Endothelial cell of umbilical vein (primary cell): ENCODE data around the gene C12orf50. TPM values are rescaled to one million over a fixed set of nuclear protein-coding genes. Genes with fewer than 3 reads are reported as not detected.

Source experiments
- BruUV-seq: library from RNA; stranded (reverse); fragments of 400-500 nt; replicated peaks from 2 replicates; lab custom pipeline; 2021; lab: Mats Ljungman, UMichigan
- CTCF ChIA-PET: fragments of 300-600, 350-600 bp; sonication (Branson Sonifier 250); formaldehyde crosslinking; loops from one replicate; lab custom pipeline; 2021; ENCODE audit warnings: antibody characterized with exemption, inconsistent platforms; lab: Charles Lee
- POLR2A ChIA-PET: fragments of 300-600, 350-600 bp; sonication (Branson Sonifier 250); formaldehyde crosslinking; loops from one replicate; lab custom pipeline; 2021; ENCODE audit warnings: antibody characterized with exemption, inconsistent platforms; lab: Charles Lee
- DNase-seq: peaks from one replicate; pipeline ENCODE4 v3.0.0-alpha.2; 2011; ENCODE audit warnings: low read depth, low spot score
- FAIRE-seq: peaks from 2 replicates; lab custom pipeline; 2011; peaks lifted over from hg19 to GRCh38; lab: Jason Lieb, UNC
- H2AFZ ChIP-seq: 2 replicates; pipeline ENCODE4 v1.6.0; 2012; ENCODE audit warnings: low read depth, low read length, control low read depth, inconsistent platforms
- H3K27ac ChIP-seq: 2 replicates; pipeline ENCODE4 v1.5.1; 2011; ENCODE audit warnings: low read depth, mild to moderate bottlenecking, control low read depth, low read length, moderate library complexity; ENCODE audit not compliant: insufficient read depth
- H3K27me3 ChIP-seq, 2 experiments: 2 replicates each; pipeline versions ENCODE4 v1.6.0 to v1.6.1; 2011; ENCODE audit warnings: low read length in 2 of 2, mixed read lengths in 1 of 2; ENCODE audit not compliant: control insufficient read depth in 2 of 2, insufficient read depth in 2 of 2
- H3K36me3 ChIP-seq, 2 experiments: 2 replicates in 1 of 2; 3 replicates in 1 of 2; pipeline ENCODE4 v1.5.1; 2011; ENCODE audit warnings: low read length in 2 of 2, mild to moderate bottlenecking in 1 of 2, moderate library complexity in 1 of 2; ENCODE audit not compliant: control insufficient read depth in 2 of 2, insufficient read depth in 2 of 2; ENCODE audit errors: extremely low read depth in 1 of 2
- H3K4me1 ChIP-seq: 3 replicates; pipeline ENCODE4 v1.5.1; 2011; ENCODE audit warnings: mild to moderate bottlenecking, low read length; ENCODE audit not compliant: control insufficient read depth, insufficient read depth; ENCODE audit errors: extremely low read depth
- H3K4me2 ChIP-seq: 2 replicates; pipeline ENCODE4 v1.6.1; 2011; ENCODE audit warnings: low read length, control low read depth, mixed read lengths; ENCODE audit not compliant: insufficient read depth
- H3K4me3 ChIP-seq, 3 experiments: fragments of 200-600 bp in 1 of 3; sonication (generic), shearing (Covaris generic) in 1 of 3; replicated peaks in 1 of 3; 2 replicates each; pipeline ENCODE4 v1.5.1; 2011 to 2016; ENCODE audit warnings: control low read depth in 3 of 3, low read length in 3 of 3, mild to moderate bottlenecking in 2 of 3, inconsistent platforms in 1 of 3, low read depth in 1 of 3, moderate library complexity in 1 of 3; ENCODE audit not compliant: insufficient read depth in 1 of 3
- H3K79me2 ChIP-seq: 2 replicates; pipeline ENCODE4 v1.6.0; 2012; ENCODE audit warnings: low read length, inconsistent platforms; ENCODE audit not compliant: control insufficient read depth, insufficient read depth
- H3K9ac ChIP-seq: replicated peaks from 2 replicates; pipeline ENCODE3; 2011; ENCODE audit warnings: low read length, control low read depth; ENCODE audit not compliant: insufficient read depth; ENCODE audit errors: extremely low read depth
- H3K9me1 ChIP-seq: replicated peaks from 3 replicates; pipeline ENCODE4 v1.6.0; 2011; ENCODE audit warnings: mild to moderate bottlenecking, low read length; ENCODE audit not compliant: control insufficient read depth, insufficient read depth; ENCODE audit errors: extremely low read depth
- H3K9me3 ChIP-seq: replicated peaks from 2 replicates; pipeline ENCODE4 v1.5.1; 2012; ENCODE audit warnings: low read length, inconsistent platforms; ENCODE audit not compliant: control insufficient read depth, insufficient read depth
- H4K20me1 ChIP-seq: replicated peaks from 2 replicates; pipeline ENCODE3; 2011; ENCODE audit warnings: mild to moderate bottlenecking, low read length; ENCODE audit not compliant: control insufficient read depth, insufficient read depth; ENCODE audit errors: extremely low read depth
- CTCF ChIP-seq, 2 donors: IDR thresholded peaks; 1 replicate in 1 of 2; 2 replicates in 1 of 2; pipeline ENCODE4 v1.5.1; 2011; ENCODE audit warnings: low read length in 2 of 2, mild to moderate bottlenecking in 2 of 2, moderate library complexity in 2 of 2, control low read depth in 1 of 2, inconsistent platforms in 1 of 2, low read depth in 1 of 2; ENCODE audit not compliant: insufficient read depth in 1 of 2; ENCODE audit errors: extremely low read depth in 1 of 2
- EZH2 ChIP-seq: IDR thresholded peaks from 2 replicates; pipeline ENCODE4 v1.6.1; 2012; ENCODE audit warnings: borderline replicate concordance, low read depth, mild to moderate bottlenecking, moderate library complexity, low read length, inconsistent platforms; ENCODE audit not compliant: severe bottlenecking
- FOS ChIP-seq: IDR thresholded peaks from 2 replicates; pipeline ENCODE4 v1.6.1; 2011; ENCODE audit warnings: mild to moderate bottlenecking, low read length, moderate library complexity, borderline replicate concordance; ENCODE audit not compliant: insufficient read depth
- GATA2 ChIP-seq: IDR thresholded peaks from 2 replicates; pipeline ENCODE4 v1.7.0; 2011; ENCODE audit warnings: low read depth, mild to moderate bottlenecking, moderate library complexity, mixed read lengths, low read length; ENCODE audit not compliant: insufficient read length, insufficient read depth
- JUN ChIP-seq: IDR thresholded peaks from 2 replicates; pipeline ENCODE4 v1.6.1; 2011; ENCODE audit warnings: borderline replicate concordance, low read depth; ENCODE audit not compliant: insufficient read length, insufficient read depth
- MYC ChIP-seq: IDR thresholded peaks from one replicate; pipeline ENCODE4 v1.6.1; 2011; ENCODE audit warnings: mild to moderate bottlenecking, low read depth, low read length
- POLR2A ChIP-seq: IDR thresholded peaks from 2 replicates; pipeline ENCODE4 v1.6.1; 2012; ENCODE audit warnings: low read depth, mild to moderate bottlenecking, control low read depth, low read length
- POLR2AphosphoS5 ChIP-seq: IDR thresholded peaks from 2 replicates; pipeline ENCODE4 v1.6.1; 2012; ENCODE audit warnings: low read depth, mild to moderate bottlenecking, control low read depth, low read length, moderate library complexity; ENCODE audit not compliant: insufficient read depth
- dilution Hi-C: fragments of 300-500 bp; cut with MboI; formaldehyde crosslinking; loops from one replicate; pipeline ENCODE4 v1.15.0; 2019; ENCODE audit warnings: low sequenced_read_pairs; ENCODE audit not compliant: extremely low pct_ligation_motif_present
- intact Hi-C: fragments of 100-400 bp; cut with micrococcal nuclease; formaldehyde crosslinking; loops from one replicate; pipeline ENCODE4 v1.10.0; 2022
- polyA plus RNA-seq, 4 experiments: library from polyadenylated mRNA; depleted of rRNA in 3 of 4; stranded (reverse) in 3 of 4; unstranded in 1 of 4; fragments of >200 nt; gene quantifications; 2 replicates each; pipeline versions ENCODE4 v1.2.1 to v1.2.3, GENCODE V29; 2011 to 2012; ENCODE audit warnings: missing spikeins in 1 of 4
- total RNA-seq: library from RNA; stranded (reverse); gene quantifications from 2 replicates; pipeline ENCODE4 v1.2.3, GENCODE V29; 2021
- TF ChIP-seq, protein P1 (sequence below): IDR thresholded peaks from 2 replicates; pipeline ENCODE4 v1.6.1; 2011; ENCODE audit not compliant: insufficient read depth, insufficient read length

The C12orf50 gene
- total and polyA plus RNA-seq, 2 donors (not counting 3 experiments of a cell fraction or from before 2014, with no cell fraction given) = 0.31 TPM; not detected in 1

GRCh38 chr12:87981495-87981894 lies 47.7 kb downstream of the C12orf50 start:
- H2AFZ ChIP-seq = no peak overlapping the region
- dilution Hi-C loops (no loop called here), intact Hi-C loops (no loop called here)
- H3K4me1 ChIP-seq = no peaks in the 10 kb centered on the region
- no peak for FAIRE-seq
- no peaks in the 10 kb centered on the region for H3K9me3 ChIP-seq
- H3K9me1 ChIP-seq = no peaks in the 10 kb centered on the region
- no TSS peak for BruUV-seq
- H4K20me1 ChIP-seq = no peaks in the 10 kb centered on the region
- ChIA-PET POLR2A (no interaction called here), CTCF (interaction anchor here (1.4 kb wide), 1 partner anchor 12 kb away, joined by 3 read pairs; no protein-coding TSS in a partner anchor)
- H3K9ac ChIP-seq = no peak overlapping the region
- H3K79me2 ChIP-seq = no peaks in the 10 kb centered on the region
- H3K4me3 ChIP-seq = no peak overlapping the region
- no peak for TF ChIP-seq FOS
- TF ChIP-seq POLR2AphosphoS5 = no peak
- TF ChIP-seq GATA2 = no peak
- TF ChIP-seq JUN = no peak
- no peak for TF ChIP-seq POLR2A
- TF ChIP-seq CTCF (IDR thresholded peaks at IDR 0.05; ENCODE audit: extremely low read depth in 1 of 2, insufficient read depth in 1 of 2, low read depth in 1 of 2, low read length in 2 of 2) = no peak
- TF ChIP-seq, protein P1, sequence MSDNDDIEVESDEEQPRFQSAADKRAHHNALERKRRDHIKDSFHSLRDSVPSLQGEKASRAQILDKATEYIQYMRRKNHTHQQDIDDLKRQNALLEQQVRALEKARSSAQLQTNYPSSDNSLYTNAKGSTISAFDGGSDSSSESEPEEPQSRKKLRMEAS = no peak
- TF ChIP-seq EZH2 = no peak
- TF ChIP-seq MYC = no peak
- no peak overlapping the region for H3K4me2 ChIP-seq
- peaks cover 0 to 3% of the 10 kb centered on the region in 2 experiments for H3K27me3 ChIP-seq
- no peak for DNase-seq
- H3K27ac ChIP-seq = no peak overlapping the region
- H3K36me3 ChIP-seq = no peaks in the 10 kb centered on the region
